Activated CD8-positive, alpha-beta memory T cell treated with anti-CD3 and anti-CD28 coated beads, Interleukin-2, amount 10 ng/mL, durations not matched to agents 7 days and 5 days (primary cell): ENCODE data around the gene AGPAT4. TPM values are rescaled to one million over a fixed set of nuclear protein-coding genes. Genes with fewer than 3 reads are reported as not detected.
"Not testable (repeated sequence)": the region's sequence is repeated elsewhere in the genome, so short reads cannot be mapped to it uniquely, and the experiment has no call there.

Source experiments
- ATAC-seq: fragments of 150-1000 bp; cut with Tn5 transposase; one replicate; pipeline ENCODE4 v1.10.0; 2021; ENCODE audit warnings: moderate library complexity
- CTCF ChIA-PET: fragments of 350-600 bp; sonication (Branson Sonifier 250); formaldehyde crosslinking; loops from one replicate; lab custom pipeline; 2021; ENCODE audit warnings: antibody characterized with exemption; lab: Charles Lee
- DNase-seq: peaks from one replicate; pipeline ENCODE4 v3.0.0-alpha.2; 2020
- H3K27ac Mint-ChIP-seq: one replicate; pipeline ENCODE4 v1.8.0; 2021; ENCODE audit warnings: mild to moderate bottlenecking, mixed read lengths
- H3K27me3 Mint-ChIP-seq: one replicate; pipeline ENCODE4 v1.8.0; 2021; ENCODE audit warnings: mixed read lengths
- H3K36me3 Mint-ChIP-seq: one replicate; pipeline ENCODE4 v1.8.0; 2021; ENCODE audit warnings: mild to moderate bottlenecking, mixed read lengths
- H3K4me1 Mint-ChIP-seq: one replicate; pipeline ENCODE4 v1.8.0; 2021; ENCODE audit warnings: mixed read lengths
- H3K4me3 Mint-ChIP-seq: one replicate; pipeline ENCODE4 v1.8.0; 2021; ENCODE audit warnings: mild to moderate bottlenecking, moderate library complexity, mixed read lengths
- H3K9me3 Mint-ChIP-seq: one replicate; pipeline ENCODE4 v1.8.0; 2022; ENCODE audit warnings: low read depth, mixed read lengths
- total RNA-seq, 2 experiments: library from RNA; stranded (reverse); gene quantifications; one replicate each; pipeline ENCODE4 v1.2.3, GENCODE V29; 2021

AGPAT4 gene
- total RNA-seq, 2 experiments from 2014 or later, result 3.1 to 4.1 TPM

GRCh38 chr6:161189891-161190290 lies 84.0 kb downstream of the AGPAT4 start:
- peaks cover 6% of the 10 kb centered on the region for H3K4me1 Mint-ChIP-seq

DNA sequence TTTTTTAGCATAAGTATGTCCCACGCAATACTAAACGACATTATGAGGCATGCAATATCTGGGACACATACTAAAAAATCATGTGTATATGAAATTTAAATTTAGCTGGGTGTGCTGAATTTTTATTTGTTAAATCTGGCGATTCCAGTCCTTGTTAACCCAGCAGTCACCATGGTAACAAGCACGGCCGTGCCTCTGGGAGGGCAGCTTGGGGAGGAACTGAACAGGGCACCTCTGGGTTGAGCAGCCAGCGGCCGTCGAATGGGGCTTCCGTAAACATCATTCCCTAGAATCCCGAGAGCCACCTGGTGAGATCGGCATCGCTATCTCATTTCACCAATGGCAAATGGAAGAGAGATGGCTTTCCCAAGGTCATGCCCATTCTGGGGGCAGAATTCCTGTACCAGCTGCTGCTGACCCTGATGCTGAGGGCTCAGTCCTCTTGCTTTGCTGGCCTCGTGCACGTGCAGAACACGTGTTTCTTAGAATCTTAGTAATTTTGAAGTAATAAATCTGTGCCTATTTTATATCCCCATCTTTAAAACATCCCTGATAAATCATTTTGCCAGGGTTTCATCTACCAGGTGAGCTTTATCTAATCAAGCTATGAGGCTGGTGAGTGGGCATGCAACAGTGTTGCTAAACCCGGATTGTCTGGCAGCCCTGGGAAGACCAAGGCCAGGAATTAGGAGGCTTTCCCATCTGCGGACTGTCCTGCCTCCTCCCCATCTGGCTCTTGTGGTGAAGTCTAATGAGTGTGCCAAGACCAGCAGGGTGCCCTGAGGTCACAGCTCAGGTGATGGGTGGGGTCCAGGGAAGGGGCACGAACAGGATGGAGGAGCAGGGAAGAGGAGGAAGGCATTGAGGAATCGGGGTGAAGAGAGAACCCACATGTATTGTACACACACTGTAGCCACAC lies 85.1 kb downstream of the AGPAT4 start:
- DNase-seq, result no peak
- H3K27me3 Mint-ChIP-seq, result no peaks in the 10 kb centered on the region
- H3K4me3 Mint-ChIP-seq, result no peak overlapping the region
- H3K9me3 Mint-ChIP-seq, result peaks cover 10% of the 10 kb centered on the region
- H3K4me1 Mint-ChIP-seq, result peaks cover 6% of the 10 kb centered on the region
- no peak overlapping the region for H3K27ac Mint-ChIP-seq
- no peak for ATAC-seq
- no peaks in the 10 kb centered on the region for H3K36me3 Mint-ChIP-seq
- CTCF ChIA-PET, result no interaction called here

More at GRCh38 chr6:161189891-161190290, 84.0 kb downstream of the AGPAT4 start:
- ATAC-seq (no peak), DNase-seq (no peak)
- Mint-ChIP-seq H3K36me3 (no peaks in the 10 kb centered on the region), H3K27me3 (no peaks in the 10 kb centered on the region), H3K9me3 (peaks cover 12% of the 10 kb centered on the region), H3K27ac (no peak overlapping the region), H3K4me3 (no peak overlapping the region)
- CTCF ChIA-PET, result no interaction called here

DNA sequence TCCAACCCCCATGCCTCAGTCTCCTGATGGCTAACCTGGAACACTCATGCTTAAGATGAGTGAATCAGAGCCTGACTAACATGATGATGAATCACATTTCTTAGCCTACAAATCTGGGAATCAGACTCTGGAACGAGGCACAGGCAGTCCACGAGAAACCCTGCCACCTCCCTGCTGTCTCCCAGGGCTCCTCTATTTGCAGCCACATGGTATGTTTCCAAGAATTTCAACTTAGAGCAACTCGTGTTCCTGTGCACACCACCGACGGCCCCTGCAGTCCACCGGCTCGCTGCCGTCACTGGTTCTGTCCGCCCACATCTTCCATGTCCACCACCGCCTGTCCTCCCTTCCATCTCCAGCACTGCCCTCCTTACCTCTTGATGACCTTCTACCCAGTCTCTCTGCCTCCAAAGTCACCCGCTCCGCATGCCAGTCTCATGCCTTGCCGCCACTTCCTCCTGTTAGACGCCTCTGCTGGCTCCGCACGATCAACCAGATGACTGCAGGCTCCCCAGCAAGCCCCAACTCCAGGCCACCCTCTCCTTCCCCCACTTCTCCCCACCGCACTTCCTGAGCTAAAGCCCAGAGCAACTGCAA lies 87.6 kb downstream of the AGPAT4 start:
- H3K27ac Mint-ChIP-seq, result no peak overlapping the region
- CTCF ChIA-PET, result no interaction called here
- peaks cover 6% of the 10 kb centered on the region for H3K4me1 Mint-ChIP-seq
- no peak for DNase-seq
- ATAC-seq, result no peak
- no peaks in the 10 kb centered on the region for H3K27me3 Mint-ChIP-seq
- H3K4me3 Mint-ChIP-seq, result no peak overlapping the region
- no peaks in the 10 kb centered on the region for H3K36me3 Mint-ChIP-seq
- no peaks in the 10 kb centered on the region for H3K9me3 Mint-ChIP-seq

DNA sequence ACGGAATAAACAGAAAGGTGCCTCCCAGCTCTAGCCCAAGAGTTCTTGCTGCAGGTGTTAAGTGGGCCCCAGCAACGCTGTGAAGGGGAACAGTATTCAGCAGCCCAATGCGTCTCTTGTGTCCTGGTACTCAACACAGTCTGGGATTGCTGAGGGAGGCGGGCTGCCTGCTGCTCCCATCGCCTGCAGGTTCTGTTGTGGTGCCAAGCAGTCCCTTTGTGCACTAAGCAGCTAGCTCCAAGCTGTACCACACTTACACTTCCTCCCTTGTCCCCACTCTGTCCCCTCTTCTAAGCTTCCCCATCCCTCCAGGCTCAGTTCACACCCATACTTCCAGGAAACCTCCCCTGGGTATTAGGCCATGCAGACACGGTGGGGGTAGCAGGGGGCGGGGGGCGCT lies 92.7 kb downstream of the AGPAT4 start:
- ATAC-seq, result no peak

DNA sequence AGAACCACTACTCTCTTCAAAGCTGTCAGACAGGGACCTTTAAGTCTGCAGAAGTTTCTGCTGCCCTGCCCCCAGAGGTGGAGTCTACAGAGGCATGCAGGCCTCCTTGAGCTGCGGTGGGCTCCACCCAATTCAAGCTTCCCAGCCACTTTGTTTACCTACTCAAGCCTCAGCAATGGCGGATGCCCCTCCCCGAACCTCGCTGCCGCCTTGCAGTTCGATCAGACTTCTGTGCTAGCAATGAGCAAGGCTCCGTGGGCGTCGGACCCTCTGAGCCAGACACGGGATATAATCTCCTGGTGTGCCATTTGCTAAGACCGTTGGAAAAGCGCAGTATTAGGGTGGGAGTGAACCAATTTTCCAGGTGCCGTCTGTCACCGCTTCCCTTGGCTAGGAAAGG lies 95.7 kb downstream of the AGPAT4 start:
- H3K9me3 Mint-ChIP-seq, H3K4me3 Mint-ChIP-seq, ATAC-seq, H3K4me1 Mint-ChIP-seq, H3K27ac Mint-ChIP-seq, H3K27me3 Mint-ChIP-seq, CTCF ChIA-PET, H3K36me3 Mint-ChIP-seq, DNase-seq: not testable (repeated sequence)

More for the DNA sequence above, 92.7 kb downstream of the AGPAT4 start:
- peaks cover 6% of the 10 kb centered on the region for H3K9me3 Mint-ChIP-seq
- CTCF ChIA-PET, result no interaction called here
- no peaks in the 10 kb centered on the region for H3K4me1 Mint-ChIP-seq
- no peaks in the 10 kb centered on the region for H3K27me3 Mint-ChIP-seq
- H3K4me3 Mint-ChIP-seq, result no peak overlapping the region
- H3K36me3 Mint-ChIP-seq, result peaks cover 1% of the 10 kb centered on the region
- no peak for DNase-seq
- H3K27ac Mint-ChIP-seq, result no peak overlapping the region

DNA sequence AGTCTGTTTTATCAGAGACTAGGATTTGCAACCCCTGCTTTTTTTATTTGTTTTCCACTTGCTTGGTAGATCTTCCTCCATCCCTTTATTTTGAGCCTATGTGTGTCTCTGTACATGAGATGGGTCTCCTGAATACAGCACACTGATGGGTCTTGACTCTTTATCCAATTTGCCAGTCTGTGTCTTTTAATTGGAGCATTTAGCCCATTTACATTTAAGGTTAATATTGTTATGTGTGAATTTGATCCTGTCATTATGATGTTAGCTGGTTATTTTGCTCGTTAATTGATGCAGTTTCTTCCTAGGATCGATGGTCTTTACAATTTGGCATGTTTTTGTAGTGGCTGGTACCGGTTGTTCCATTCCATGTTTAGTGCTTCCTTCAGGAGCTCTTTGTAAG lies 97.4 kb downstream of the AGPAT4 start:
- H3K4me3 Mint-ChIP-seq, H3K36me3 Mint-ChIP-seq, H3K9me3 Mint-ChIP-seq, H3K27ac Mint-ChIP-seq, H3K27me3 Mint-ChIP-seq, H3K4me1 Mint-ChIP-seq, CTCF ChIA-PET, ATAC-seq, DNase-seq: not testable (repeated sequence)

DNA sequence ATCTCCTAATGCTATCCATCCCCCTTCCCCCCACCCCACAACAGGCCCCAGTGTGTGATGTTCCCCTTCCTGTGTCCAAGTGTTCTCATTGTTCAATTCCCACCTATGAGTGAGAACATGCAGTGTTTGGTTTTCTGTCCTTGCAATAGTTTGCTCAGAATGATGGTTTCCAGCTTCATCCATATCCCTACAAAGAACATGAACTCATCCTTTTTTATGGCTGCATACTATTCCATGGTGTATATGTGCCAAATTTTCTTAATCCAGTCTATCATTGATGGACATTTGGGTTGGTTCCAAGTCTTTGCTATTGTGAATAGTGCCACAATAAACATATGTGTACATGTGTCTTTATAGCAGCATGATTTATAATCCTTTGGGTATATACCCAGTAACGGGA lies 101.1 kb downstream of the AGPAT4 start:
- H3K4me3 Mint-ChIP-seq, H3K9me3 Mint-ChIP-seq, DNase-seq, H3K4me1 Mint-ChIP-seq, H3K27me3 Mint-ChIP-seq, ATAC-seq, H3K27ac Mint-ChIP-seq, H3K36me3 Mint-ChIP-seq, CTCF ChIA-PET: not testable (repeated sequence)

DNA sequence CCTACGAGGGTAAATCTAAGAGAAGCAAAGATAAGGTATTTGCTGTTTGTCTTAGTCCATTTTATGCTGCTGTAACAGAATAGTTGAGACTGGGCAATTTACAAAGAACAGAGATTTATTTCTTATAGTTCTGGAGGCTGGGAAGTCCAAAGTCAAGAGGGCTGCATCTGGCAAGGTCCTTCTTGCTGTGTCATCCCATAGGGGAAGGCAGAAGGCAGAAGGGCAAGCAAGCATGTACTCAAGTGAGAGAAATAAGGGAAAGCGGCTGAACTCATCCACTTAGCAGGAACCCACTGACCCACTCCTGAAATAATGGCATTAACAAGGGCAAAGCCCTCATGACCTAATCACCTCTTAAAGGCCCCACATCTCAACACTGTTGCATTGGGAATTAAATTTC lies 102.7 kb downstream of the AGPAT4 start:
- H3K9me3 Mint-ChIP-seq, result peaks cover under 1% of the 10 kb centered on the region
- H3K27me3 Mint-ChIP-seq, result peaks cover 3% of the 10 kb centered on the region
- CTCF ChIA-PET, result no interaction called here
- H3K36me3 Mint-ChIP-seq, result no peaks in the 10 kb centered on the region
- H3K4me1 Mint-ChIP-seq, result no peaks in the 10 kb centered on the region
- no peak overlapping the region for H3K27ac Mint-ChIP-seq
- ATAC-seq (no peak), DNase-seq (no peak)
- no peak overlapping the region for H3K4me3 Mint-ChIP-seq

GRCh38 chr6:161169696-161170095 lies 104.2 kb downstream of the AGPAT4 start:
- ATAC-seq (no peak), DNase-seq (no peak)
- H3K4me3 Mint-ChIP-seq, result no peak overlapping the region
- H3K4me1 Mint-ChIP-seq, result no peaks in the 10 kb centered on the region
- H3K27me3 Mint-ChIP-seq, result no peaks in the 10 kb centered on the region
- no peaks in the 10 kb centered on the region for H3K36me3 Mint-ChIP-seq
- no peaks in the 10 kb centered on the region for H3K9me3 Mint-ChIP-seq
- H3K27ac Mint-ChIP-seq, result no peak overlapping the region
- CTCF ChIA-PET, result no interaction called here

GRCh38 chr6:161169035-161169434 lies 104.8 kb downstream of the AGPAT4 start:
- DNase-seq, result no peak
- no peak for ATAC-seq
- Mint-ChIP-seq H3K36me3 (no peaks in the 10 kb centered on the region), H3K4me3 (no peak overlapping the region), H3K9me3 (no peaks in the 10 kb centered on the region), H3K4me1 (no peaks in the 10 kb centered on the region), H3K27me3 (no peaks in the 10 kb centered on the region), H3K27ac (no peak overlapping the region)
- CTCF ChIA-PET, result no interaction called here

DNA sequence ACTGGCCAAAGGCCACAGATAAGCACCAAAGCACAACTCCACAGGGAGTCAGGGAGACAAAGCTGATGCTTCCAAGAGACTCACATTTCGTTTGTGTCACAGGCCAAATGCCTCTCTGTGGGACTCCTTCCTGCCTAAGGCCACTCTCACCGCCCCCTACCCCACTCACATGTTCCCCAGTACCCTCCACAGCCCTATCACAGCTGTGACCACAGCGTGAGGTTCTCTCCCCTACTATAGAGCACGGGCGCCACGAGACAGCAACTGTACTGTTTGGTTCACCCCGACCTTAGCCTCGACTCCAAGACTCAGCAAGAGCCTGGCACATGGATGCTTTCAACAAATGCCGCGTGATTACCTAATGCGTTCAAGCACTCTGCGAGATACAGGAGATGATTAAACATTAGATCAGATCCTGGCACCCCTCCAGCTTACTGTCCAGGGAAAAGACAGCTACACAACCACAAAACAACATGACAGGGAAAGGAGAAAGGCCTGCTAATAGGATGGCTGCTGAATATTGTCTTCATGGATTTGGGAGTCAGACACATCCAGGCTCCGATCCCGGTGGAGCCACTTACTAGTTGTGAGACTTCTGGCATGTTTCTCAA lies 105.5 kb downstream of the AGPAT4 start:
- DNase-seq (no peak), ATAC-seq (no peak)
- no peaks in the 10 kb centered on the region for H3K4me1 Mint-ChIP-seq
- no peaks in the 10 kb centered on the region for H3K36me3 Mint-ChIP-seq
- H3K27me3 Mint-ChIP-seq, result no peaks in the 10 kb centered on the region
- no peak overlapping the region for H3K4me3 Mint-ChIP-seq
- H3K9me3 Mint-ChIP-seq, result no peaks in the 10 kb centered on the region
- no peak overlapping the region for H3K27ac Mint-ChIP-seq
- CTCF ChIA-PET, result no interaction called here

- no peak overlapping the region for H3K4me3 Mint-ChIP-seq
Observed at GRCh38 chr6:161166677-161167076, 107.2 kb downstream of the AGPAT4 start.

DNA sequence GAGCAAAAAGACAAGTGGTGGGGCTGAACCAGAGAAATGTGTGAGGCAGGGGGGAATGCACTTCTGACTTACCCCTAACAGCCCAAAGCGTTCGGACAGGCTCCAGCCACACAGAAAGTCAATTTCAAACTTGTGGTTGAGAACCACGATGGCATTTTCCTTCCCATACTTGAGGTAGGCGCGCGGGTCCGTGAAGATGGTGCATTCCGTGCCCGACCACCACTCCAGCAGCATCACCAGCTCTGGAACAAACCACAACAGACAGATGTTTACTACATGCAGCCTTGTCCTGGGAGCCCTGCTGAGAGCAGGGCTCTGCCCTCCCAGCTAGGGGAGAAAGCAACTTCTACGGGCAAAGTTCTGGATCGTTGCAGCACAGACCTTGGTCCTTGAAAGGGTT lies 107.7 kb downstream of the AGPAT4 start:
- H3K36me3 Mint-ChIP-seq, result no peaks in the 10 kb centered on the region
- no peak overlapping the region for H3K27ac Mint-ChIP-seq
- DNase-seq (no peak), ATAC-seq (no peak)
- CTCF ChIA-PET, result no interaction called here
- no peaks in the 10 kb centered on the region for H3K27me3 Mint-ChIP-seq
- H3K9me3 Mint-ChIP-seq, result no peaks in the 10 kb centered on the region
- H3K4me1 Mint-ChIP-seq, result no peaks in the 10 kb centered on the region
- H3K4me3 Mint-ChIP-seq, result no peak overlapping the region

More at GRCh38 chr6:161166677-161167076, 107.2 kb downstream of the AGPAT4 start:
- DNase-seq (no peak), ATAC-seq (no peak)
- no peaks in the 10 kb centered on the region for H3K36me3 Mint-ChIP-seq
- CTCF ChIA-PET, result no interaction called here
- no peak overlapping the region for H3K27ac Mint-ChIP-seq
- H3K27me3 Mint-ChIP-seq, result no peaks in the 10 kb centered on the region
- no peaks in the 10 kb centered on the region for H3K4me1 Mint-ChIP-seq
- no peaks in the 10 kb centered on the region for H3K9me3 Mint-ChIP-seq

DNA sequence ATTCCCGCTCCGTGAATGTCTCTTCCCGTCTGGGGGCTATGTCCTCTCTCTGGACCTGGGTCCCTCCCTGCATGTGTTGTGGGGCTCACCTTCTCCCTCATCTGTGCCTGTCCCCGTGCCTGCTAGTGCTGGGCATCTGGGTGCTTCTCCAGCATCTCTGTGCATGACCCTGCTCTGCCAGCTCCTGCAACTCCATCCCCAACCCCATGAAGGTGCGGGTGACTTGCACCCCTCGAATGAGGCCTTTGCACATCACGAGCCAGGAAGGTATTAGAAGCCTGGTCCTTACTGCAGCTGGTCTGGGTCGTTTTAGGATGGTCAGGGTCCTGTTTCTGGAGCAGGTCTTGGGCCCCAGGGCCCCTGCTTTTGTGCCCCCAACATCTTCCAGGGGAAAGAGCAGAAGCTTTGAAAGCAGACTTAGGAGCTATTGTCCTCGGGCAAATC lies 109.7 kb downstream of the AGPAT4 start:
- H3K4me1 Mint-ChIP-seq, result no peaks in the 10 kb centered on the region
- ATAC-seq (no peak), DNase-seq (no peak)
- H3K9me3 Mint-ChIP-seq, result no peaks in the 10 kb centered on the region
- H3K27me3 Mint-ChIP-seq, result no peaks in the 10 kb centered on the region
- CTCF ChIA-PET, result no interaction called here
- H3K4me3 Mint-ChIP-seq, result no peak overlapping the region
- no peak overlapping the region for H3K27ac Mint-ChIP-seq
- peaks cover 2% of the 10 kb centered on the region for H3K36me3 Mint-ChIP-seq
